ENCODE measurements around the gene NUCB2. TPM values are rescaled to one million over a fixed set of nuclear protein-coding genes. Genes with fewer than 3 reads are reported as not detected.
"Not testable (repeated sequence)": the region's sequence is repeated elsewhere in the genome, so short reads cannot be mapped to it uniquely, and the experiment has no call there.

NUCB2 gene
- total RNA-seq, 1 donor from 2014 or later: 47.8 TPM

DNA sequence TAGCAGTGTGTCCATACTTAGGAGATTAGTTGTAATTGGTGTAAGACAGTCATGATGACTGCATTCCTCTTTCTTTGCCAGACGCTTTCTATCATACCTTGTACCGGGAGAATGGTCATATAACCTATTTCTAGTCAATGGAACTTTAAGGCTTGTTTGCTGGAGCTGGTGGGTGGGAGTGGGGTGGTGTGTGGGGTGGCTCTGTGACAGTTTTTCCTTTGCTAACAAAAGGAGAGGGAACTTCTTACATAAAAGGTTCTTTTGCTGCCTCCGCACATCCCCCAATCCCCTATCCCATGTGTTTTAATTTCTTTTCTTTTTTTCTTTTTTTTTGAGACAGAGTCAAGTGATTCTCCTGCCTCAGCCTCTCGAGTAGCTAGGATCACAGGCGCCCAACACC lies 9.8 kb upstream of the NUCB2 start:
- Histone ChIP-seq H3K4me3 (no peak overlapping the region), H3K27ac (no peak overlapping the region), H3K4me1 (no peaks in the 10 kb centered on the region), H3K9me3 (no peaks in the 10 kb centered on the region), H3K36me3 (no peaks in the 10 kb centered on the region), H3K27me3 (no peaks in the 10 kb centered on the region)
- intact Hi-C loops (cut with DNase I): no loop called here
- TF ChIP-seq, protein P1, sequence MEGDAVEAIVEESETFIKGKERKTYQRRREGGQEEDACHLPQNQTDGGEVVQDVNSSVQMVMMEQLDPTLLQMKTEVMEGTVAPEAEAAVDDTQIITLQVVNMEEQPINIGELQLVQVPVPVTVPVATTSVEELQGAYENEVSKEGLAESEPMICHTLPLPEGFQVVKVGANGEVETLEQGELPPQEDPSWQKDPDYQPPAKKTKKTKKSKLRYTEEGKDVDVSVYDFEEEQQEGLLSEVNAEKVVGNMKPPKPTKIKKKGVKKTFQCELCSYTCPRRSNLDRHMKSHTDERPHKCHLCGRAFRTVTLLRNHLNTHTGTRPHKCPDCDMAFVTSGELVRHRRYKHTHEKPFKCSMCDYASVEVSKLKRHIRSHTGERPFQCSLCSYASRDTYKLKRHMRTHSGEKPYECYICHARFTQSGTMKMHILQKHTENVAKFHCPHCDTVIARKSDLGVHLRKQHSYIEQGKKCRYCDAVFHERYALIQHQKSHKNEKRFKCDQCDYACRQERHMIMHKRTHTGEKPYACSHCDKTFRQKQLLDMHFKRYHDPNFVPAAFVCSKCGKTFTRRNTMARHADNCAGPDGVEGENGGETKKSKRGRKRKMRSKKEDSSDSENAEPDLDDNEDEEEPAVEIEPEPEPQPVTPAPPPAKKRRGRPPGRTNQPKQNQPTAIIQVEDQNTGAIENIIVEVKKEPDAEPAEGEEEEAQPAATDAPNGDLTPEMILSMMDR (IDR thresholded peaks at IDR 0.05): no peak
- no peak for DNase-seq (ENCODE audit: low spot score in 2 of 2)

DNA sequence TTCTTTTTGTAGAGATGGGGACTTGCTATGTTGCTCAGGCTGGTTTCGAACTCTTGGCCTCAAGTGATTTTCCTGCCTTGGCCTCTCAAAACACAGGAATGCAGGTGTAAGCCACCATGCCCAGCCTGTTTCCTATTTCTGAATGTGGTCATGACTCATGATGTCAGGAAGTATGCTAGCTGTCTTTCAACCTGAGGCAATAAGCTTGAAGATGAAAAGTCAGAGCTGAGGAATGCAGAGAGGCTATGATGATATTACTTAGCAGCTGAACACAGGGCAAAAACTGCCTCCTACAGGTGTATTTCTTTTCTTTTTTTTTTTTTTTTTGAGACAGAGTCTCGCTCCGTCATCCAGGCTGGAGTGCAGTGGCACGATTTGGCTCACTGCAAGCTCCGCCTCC lies 9.0 kb upstream of the NUCB2 start:
- intact Hi-C loops (cut with DNase I): no loop called here
- Histone ChIP-seq H3K4me3 (no peak overlapping the region), H3K4me1 (no peaks in the 10 kb centered on the region), H3K36me3 (no peaks in the 10 kb centered on the region), H3K27me3 (no peaks in the 10 kb centered on the region), H3K27ac (no peak overlapping the region), H3K9me3 (no peaks in the 10 kb centered on the region)
- TF ChIP-seq, protein P1 (IDR thresholded peaks at IDR 0.05): no peak
- DNase-seq (ENCODE audit: low spot score in 2 of 2): no peak

DNA sequence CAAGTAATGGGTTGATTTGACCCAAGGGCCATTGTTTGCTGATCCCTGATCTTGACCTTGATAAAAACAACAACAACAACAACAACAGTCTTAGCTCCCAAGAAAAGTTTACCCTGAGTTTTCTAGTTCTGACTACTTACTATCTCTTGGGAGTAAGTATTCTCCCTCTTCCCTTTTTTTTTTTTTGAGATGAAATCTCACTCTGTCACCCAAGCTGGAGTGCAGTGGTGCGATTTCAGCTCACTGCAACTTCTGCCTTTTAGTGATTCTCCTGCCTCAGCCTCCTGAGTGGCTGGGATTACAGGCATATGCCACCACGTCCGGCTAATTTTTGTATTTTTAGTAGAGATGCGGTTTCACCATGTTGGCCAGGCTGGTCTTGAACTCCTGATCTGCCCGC lies 8.0 kb upstream of the NUCB2 start:
- H3K9me3 ChIP-seq; H3K36me3 ChIP-seq; H3K27me3 ChIP-seq; DNase-seq (ENCODE audit: low spot score in 2 of 2); H3K4me1 ChIP-seq; H3K4me3 ChIP-seq; intact Hi-C loops (cut with DNase I); H3K27ac ChIP-seq: not testable (repeated sequence)

DNA sequence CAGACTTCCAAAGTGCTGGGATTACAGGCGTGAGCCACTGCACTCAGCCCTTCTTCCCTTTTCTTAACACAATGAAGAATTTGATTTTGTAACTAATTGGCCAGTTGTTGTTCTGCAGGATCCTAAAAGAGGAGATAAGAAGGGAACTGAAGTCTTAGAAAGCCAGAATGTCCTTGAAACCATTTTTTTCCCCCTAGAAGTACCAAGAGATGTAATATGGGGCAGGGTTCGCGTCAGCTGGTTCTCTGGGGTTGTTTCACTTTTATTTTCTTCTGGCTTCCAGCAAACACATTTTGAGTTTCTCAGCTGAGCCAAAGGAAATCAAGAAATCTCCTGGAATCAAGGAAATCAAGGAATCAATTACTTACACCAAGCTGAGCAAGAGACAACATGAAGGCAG lies 7.6 kb upstream of the NUCB2 start:
- intact Hi-C loops (cut with DNase I): no loop called here
- H3K4me1 ChIP-seq: no peaks in the 10 kb centered on the region
- H3K27ac ChIP-seq: no peak overlapping the region
- H3K36me3 ChIP-seq: no peaks in the 10 kb centered on the region
- no peaks in the 10 kb centered on the region for H3K27me3 ChIP-seq
- H3K9me3 ChIP-seq: no peaks in the 10 kb centered on the region
- no peak for DNase-seq (ENCODE audit: low spot score in 2 of 2)
- H3K4me3 ChIP-seq: no peak overlapping the region
- TF ChIP-seq, protein P1 (IDR thresholded peaks at IDR 0.05): no peak

DNA sequence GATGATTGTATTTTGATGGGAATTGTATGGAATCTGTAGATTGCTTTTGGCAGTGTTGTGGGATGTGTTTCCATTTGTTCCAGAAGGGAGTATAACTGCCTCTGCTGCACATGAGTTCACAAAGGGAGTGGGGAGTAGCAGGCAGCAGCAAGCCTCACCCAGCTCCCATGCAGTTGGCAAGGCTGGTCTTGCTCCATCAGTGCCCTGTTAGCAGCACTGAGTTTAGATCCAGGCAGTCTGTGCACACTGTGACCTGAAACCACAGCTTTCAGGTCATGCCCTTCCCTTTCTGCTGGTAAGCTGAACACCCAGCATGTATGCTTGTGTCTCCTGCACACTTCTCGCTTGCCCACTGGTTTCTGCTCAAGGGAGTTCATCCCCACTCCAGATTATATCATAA lies 3.7 kb upstream of the NUCB2 start:
- TF ChIP-seq, protein P1 (IDR thresholded peaks at IDR 0.05): no peak
- no peaks in the 10 kb centered on the region for H3K36me3 ChIP-seq
- intact Hi-C loops (cut with DNase I): no loop called here

DNA sequence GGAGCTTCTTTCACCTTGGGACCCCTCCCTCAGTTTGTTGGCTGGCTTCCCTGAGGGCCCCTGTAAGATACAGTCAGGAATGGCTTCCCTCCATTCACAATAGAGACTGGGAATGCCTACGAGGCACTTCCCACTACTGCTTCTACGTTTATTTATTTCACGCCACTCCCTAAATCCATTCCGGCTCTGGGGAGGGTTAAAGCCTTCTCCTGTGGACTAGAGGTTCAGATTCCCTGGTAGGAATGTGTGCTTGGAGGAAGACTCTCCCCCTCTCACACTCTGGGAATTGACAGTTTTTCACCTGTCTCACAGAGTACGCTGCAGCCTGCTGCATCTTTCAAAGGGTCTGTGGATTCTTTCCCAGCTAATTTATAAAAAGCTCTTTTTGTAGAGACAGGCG lies 3.3 kb upstream of the NUCB2 start:
- peaks cover 0 to 5% of the 10 kb centered on the region in 2 donors for H3K4me1 ChIP-seq
- intact Hi-C loops (cut with DNase I): no loop called here
- TF ChIP-seq, protein P1 (IDR thresholded peaks at IDR 0.05): no peak
- H3K9me3 ChIP-seq: no peaks in the 10 kb centered on the region
- no peak overlapping the region for H3K4me3 ChIP-seq
- H3K36me3 ChIP-seq: no peaks in the 10 kb centered on the region
- H3K27ac ChIP-seq: no peak overlapping the region
- no peaks in the 10 kb centered on the region for H3K27me3 ChIP-seq
- no peak for DNase-seq (ENCODE audit: low spot score in 2 of 2)

More for the DNA sequence above, 3.7 kb upstream of the NUCB2 start:
- Histone ChIP-seq H3K9me3 (no peaks in the 10 kb centered on the region), H3K4me3 (no peak overlapping the region), H3K4me1 (peaks cover 0 to 5% of the 10 kb centered on the region in 2 donors), H3K27ac (no peak overlapping the region), H3K27me3 (no peaks in the 10 kb centered on the region)
- DNase-seq (ENCODE audit: low spot score in 2 of 2): no peak
